T1000 (cell line): ENCODE data around the gene TARM1.

Experiments used
- DNase-seq: peaks from one replicate; lab custom pipeline; 2025; ENCODE audit warnings: mixed read lengths; lab: John Stamatoyannopoulos, UW

TARM1 gene

DNA sequence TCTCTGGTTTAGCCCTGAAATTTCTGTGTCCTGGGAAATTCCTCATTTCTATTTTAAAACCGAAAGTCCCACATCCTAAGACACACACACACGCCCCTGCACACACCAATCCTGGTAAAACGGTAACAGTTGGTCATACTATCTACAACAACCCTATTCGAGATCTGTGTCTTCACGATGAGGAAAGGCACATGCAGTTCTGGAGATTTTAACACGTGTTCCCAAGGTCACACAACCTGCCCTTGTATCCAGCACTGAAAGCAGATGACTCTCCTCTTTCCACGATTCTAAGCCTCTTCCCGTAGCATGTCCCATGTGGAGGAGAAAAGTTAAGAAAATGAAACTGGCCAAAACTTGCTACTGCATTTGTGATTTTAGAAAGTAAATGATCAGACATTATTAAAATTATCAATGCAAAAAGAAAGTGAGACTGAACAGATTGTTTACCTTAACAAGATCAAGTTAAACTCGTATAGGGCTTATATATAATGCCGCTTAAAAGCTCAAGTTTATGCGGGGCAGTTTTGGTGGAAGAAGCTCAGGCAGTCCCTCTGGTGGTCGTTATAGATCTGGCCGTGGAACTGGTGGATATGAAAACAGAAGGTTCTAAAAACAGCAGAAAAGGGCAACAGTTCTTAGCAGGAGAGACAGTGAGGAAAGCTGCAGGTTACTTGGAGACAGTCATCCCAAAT is 50.1 kb downstream of the TARM1 start:
- DNase-seq = no peak

GRCh38 chr19:54029930-54030490 is 51.2 kb downstream of the TARM1 start:
- DNase-seq = no peak

GRCh38 chr19:54029301-54029700 is 51.9 kb downstream of the TARM1 start:
- no peak for DNase-seq

DNA sequence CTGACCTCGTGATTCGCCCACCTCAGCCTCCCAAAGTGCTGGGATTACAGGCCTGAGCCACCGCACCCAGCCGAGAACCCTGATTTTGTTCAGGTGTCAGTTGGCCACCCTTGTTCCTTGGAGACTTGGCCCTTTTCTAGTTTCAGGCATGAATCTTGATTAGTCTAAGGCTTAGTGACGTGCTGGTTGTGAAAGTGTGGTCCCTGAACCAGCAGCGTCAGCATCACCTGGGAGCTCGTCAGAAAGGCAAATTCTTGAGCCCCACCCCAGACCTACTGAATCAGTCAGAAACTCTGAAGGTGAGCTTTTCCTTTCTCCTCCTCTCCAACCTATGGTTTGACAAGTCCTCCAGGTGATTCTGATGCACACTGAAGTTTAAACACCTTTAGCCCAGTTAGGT is 54.5 kb downstream of the TARM1 start:
- no peak for DNase-seq

DNA sequence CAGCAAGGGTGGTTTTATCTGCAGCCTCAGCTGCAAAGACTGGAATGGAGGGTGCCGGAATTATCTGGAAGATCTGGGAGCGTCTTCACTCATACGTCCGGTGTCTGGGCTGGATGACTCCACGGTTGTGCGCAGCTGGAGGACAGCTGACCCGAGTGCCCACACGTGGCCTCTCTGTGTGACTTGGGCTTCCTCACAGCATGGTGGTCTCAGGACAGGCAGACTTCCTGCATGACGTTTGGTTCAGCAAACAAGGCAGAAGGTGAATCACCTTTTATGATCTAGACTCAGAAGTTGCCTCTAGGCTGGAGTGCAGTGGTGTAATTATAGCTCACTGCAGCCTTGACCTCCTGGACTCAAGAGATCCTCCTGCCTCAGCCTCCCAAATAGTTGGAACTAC is 56.5 kb downstream of the TARM1 start:
- DNase-seq = no peak

GRCh38 chr19:54023191-54023590 is 58.0 kb downstream of the TARM1 start:
- DNase-seq = no peak

GRCh38 chr19:54021932-54022331 is 59.2 kb downstream of the TARM1 start:
- no peak for DNase-seq

DNA sequence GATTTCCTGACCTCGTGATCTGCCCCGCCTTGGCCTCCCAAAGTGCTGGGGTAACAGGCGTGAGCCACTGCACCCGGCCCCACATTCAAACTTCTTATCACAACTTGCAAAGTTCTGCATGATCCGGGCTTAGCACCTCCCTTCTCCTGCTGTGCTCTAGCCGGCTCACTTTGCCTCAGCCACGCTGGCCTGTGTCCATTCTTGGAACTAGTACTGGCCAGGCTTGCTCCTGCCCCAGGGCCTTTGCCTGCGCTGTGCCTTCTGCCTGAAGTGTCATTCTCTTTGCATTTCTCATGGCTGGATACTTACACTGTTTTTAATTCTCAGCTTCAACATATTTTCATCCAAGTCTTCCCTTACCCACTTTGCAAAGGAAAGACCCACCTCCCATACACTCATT is 59.8 kb downstream of the TARM1 start:
- DNase-seq = no peak
